Measurements from ENCODE around the gene TUSC2.

GRCh38 chr3:50326182-50326541, 1.9 kb downstream of the TUSC2 start:
- TF ChIP-seq CTCF (IDR thresholded peaks at IDR 0.05), result no peak
- TF ChIP-seq POLR2A (IDR thresholded peaks at IDR 0.05), result no peak

Data from thyroid gland (tissue), 4 donors.